Measurements from ENCODE around the gene HYAL3.
"Not testable (repeated sequence)": the region's sequence is repeated elsewhere in the genome, so short reads cannot be mapped to it uniquely, and the experiment has no call there.

The HYAL3 gene

DNA sequence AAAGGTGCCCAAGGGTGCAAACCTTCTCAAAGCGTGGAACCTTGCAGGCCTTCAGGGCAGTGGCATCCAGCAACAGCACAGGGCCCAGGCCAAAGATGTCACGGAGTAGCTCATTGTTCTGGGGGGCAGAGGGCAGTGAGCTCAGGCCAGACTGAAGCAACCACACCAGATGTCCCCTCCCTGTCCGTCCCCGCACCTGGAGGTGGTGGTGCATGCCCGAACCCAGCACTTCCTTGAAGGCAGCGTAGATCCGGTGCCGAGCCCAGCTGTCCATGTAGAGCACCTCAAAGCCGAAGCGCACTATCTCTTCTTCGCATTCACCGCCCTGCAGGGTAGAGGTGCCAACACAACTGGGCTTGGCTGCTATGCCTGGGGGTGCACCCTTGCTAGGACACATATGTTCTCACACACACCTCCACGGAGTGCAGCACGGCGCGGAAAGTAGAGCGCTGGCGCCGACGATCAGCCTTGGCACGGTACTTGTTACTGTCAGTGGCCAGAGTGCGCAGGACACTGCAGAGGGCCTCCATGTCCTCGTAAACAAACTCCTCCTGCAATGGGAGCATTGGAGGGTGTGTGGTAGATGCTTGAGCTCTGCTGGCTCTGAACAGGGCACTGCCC is 10.7 kb downstream of the HYAL3 start:
- TF ChIP-seq, protein P1, sequence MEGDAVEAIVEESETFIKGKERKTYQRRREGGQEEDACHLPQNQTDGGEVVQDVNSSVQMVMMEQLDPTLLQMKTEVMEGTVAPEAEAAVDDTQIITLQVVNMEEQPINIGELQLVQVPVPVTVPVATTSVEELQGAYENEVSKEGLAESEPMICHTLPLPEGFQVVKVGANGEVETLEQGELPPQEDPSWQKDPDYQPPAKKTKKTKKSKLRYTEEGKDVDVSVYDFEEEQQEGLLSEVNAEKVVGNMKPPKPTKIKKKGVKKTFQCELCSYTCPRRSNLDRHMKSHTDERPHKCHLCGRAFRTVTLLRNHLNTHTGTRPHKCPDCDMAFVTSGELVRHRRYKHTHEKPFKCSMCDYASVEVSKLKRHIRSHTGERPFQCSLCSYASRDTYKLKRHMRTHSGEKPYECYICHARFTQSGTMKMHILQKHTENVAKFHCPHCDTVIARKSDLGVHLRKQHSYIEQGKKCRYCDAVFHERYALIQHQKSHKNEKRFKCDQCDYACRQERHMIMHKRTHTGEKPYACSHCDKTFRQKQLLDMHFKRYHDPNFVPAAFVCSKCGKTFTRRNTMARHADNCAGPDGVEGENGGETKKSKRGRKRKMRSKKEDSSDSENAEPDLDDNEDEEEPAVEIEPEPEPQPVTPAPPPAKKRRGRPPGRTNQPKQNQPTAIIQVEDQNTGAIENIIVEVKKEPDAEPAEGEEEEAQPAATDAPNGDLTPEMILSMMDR (IDR thresholded peaks at IDR 0.05; ENCODE audit: insufficient read depth, low read depth, low read length, missing control alignments) = no peak

DNA sequence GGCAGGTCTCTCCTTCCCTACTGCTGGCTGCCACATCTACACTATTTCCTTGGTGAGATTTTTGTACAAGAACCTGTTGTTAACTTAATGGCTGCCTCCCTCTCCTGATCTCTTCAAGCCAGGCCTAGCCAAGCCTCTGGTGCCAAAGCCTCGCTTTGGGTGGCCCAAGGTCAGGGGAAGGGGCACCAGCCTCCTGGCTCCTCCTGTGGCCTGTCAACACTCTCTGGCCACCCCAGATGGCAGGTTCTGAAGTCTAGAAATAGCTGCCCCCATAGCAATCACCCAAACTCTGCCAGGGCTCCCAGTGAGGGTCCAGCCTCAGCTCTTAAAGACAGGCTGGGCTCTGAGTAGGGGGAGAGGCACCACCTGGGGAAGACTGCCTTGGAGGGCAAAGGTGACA is 11.9 kb downstream of the HYAL3 start:
- no peak overlapping the region for H3K4me3 ChIP-seq (ENCODE audit: low read length)
- no peak for DNase-seq (ENCODE audit: low read depth)
- TF ChIP-seq, protein P1 (IDR thresholded peaks at IDR 0.05; ENCODE audit: insufficient read depth, low read depth, low read length, missing control alignments) = no peak

More for the DNA sequence above, 10.7 kb downstream of the HYAL3 start:
- no peak overlapping the region for H3K4me3 ChIP-seq (ENCODE audit: low read length)
- no peak for DNase-seq (ENCODE audit: low read depth)

DNA sequence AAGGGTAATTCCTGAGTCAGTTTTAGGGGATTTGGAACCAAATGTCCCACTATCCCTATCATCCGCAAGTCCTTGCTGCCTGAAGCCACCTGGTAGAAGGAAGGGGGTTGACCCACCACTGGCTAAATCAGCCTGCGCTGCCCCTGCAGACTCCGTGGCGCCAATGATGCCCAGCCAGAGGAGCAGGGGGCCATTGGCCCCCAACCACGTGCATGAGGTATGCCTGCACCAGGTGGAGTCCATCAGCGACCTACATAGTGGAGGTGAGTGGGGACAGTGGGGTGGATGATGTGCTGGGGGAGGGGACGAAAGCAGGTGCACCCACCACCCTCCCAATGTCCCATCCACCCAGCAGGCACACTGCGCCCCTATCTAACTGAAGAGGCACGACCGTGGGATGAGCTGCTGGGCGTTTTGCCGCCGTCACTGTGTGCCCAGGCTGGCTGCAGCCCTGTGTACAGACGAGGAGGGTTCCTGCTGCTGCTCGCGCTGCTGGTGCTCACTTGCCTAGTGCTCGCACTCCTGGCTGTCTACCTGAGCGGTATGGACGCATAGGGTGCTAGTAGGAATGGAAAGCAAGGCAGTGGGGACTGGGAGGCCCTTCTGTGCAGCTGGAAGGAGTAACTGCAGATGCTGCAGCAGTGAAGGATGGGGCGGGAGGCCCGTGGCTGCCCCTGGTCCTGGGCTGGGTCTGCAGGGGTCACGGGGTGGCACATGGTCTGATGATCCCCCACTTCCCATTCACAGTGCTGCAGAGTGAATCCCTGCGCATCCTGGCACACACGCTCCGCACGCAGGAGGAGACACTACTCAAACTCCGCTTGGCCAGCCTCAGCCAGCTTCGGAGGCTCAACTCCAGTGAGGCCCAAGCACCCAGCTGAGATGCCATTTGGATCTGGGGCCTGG is 12.6 kb downstream of the HYAL3 start:
- H3K4me3 ChIP-seq (ENCODE audit: low read length) = no peak overlapping the region
- TF ChIP-seq, protein P1 (IDR thresholded peaks at IDR 0.05; ENCODE audit: insufficient read depth, low read depth, low read length, missing control alignments) = no peak
- no peak for DNase-seq (ENCODE audit: low read depth)

DNA sequence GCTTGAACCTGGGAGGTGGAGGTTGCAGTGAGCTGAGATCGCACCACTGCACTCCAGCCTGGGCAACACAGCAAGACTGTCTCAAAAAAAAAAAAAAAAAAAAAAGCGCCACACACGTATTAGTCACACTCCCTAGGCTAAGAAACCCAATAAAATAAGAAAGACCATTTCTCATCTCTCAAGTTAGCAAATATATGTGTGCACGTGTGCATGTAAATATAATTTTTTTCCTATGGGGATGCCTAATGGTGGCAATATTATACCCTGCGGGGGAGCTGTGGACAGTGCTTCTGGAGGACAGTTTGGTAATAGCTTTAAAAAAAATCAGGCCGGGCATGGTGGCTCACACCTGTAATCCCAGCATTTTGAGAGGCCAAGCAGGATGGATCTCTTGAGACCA is 15.1 kb downstream of the HYAL3 start:
- not testable (repeated sequence) for DNase-seq (ENCODE audit: low read depth); H3K4me3 ChIP-seq (ENCODE audit: low read length)

DNA sequence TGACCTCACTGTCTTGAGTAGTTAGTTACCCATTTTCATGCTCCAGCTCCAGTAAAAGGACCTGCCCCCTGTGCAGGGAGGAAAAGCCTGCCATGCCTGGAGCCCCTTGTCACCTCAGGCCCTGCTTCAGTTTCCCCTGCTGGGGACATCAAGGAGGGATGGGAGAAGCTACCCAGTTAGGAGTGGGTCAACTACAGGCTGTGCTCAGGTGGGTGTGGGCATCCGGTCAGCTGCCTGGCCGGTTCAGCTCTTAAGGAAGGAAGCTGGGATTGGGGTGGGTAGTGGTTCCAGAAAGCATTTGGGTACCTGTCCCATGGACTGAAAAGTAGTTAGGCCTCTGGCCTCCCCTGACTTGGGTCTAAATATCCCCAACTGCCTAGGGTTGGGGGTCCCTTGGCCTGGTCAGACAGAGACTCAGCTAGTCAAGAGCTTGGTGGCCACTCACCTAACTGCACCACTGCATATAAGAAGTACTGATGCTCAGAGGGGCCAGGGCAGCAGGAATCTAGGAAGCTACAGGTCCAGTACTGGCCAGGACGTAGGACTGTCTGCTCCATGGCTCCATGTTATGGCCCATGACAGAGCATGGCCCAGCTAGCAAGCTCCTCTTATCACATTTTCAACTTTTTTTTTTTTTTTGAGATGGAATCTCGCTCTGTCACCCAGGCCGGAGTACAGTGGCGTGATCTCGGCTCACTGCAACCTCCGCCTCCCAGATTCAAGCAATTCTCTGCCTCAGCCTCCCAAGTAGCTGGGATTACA is 19.8 kb downstream of the HYAL3 start:
- H3K4me3 ChIP-seq (ENCODE audit: low read length) = no peak overlapping the region
- no peak for DNase-seq (ENCODE audit: low read depth)
- TF ChIP-seq, protein P1 (IDR thresholded peaks at IDR 0.05; ENCODE audit: insufficient read depth, low read depth, low read length, missing control alignments) = no peak

DNA sequence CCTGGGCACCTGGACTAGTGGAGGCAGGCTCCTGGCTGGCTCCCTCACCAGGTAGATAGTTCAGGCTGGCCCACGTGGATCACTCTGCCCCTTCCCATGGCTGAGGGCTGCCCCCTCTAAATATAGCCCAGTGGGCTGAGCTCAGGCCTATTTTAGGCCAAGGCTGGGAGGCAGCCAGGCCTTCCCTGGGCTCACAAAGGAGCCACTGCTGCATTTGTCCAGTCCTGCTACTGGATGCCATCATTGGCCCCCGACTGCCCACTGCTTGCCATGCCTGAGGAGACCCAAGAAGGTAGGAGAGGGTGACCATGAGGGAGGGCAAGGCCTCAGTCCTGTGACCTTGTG is 20.4 kb downstream of the HYAL3 start, which contains the start of gene LSMEM2:
LSMEM2 (plus strand) TSS at position 208 of the 345 bp plus-strand sequence; CDS start at position 235, 27 bp downstream.
- TF ChIP-seq, protein P1 (IDR thresholded peaks at IDR 0.05; ENCODE audit: insufficient read depth, low read depth, low read length, missing control alignments) = no peak
- H3K4me3 ChIP-seq (ENCODE audit: low read length) = no peak within 1 kb of the TSS
- DNase-seq (ENCODE audit: low read depth) = no peak

Data from epithelial cell of esophagus (primary cell).